HepG2 (cell line): ENCODE measurements around the gene LYRM1. TPM values are rescaled to one million over a fixed set of nuclear protein-coding genes. Genes with fewer than 3 reads are reported as not detected.

ENCODE experiments used
- ATAC-seq: fragments of 200-7000 bp; cut with Tn5 transposase; 3 replicates; pipeline ENCODE4 v1.9.1; 2020; ENCODE audit warnings: mild to moderate bottlenecking, moderate library complexity
- Bru-seq: library from RNA; stranded (reverse); fragments of 400-500 nt; gene quantifications from one replicate; lab custom pipeline; 2021; lab: Mats Ljungman, UMichigan
- BruChase-seq, 2 experiments: library from RNA; stranded (reverse); fragments of 400-500 nt; gene quantifications; one replicate each; lab custom pipeline; 2021; lab: Mats Ljungman, UMichigan
- BruUV-seq: library from RNA; stranded (reverse); fragments of 400-500 nt; replicated peaks from 2 replicates; lab custom pipeline; 2021; lab: Mats Ljungman, UMichigan
- CTCF ChIA-PET: fragments of 300-600 bp; formaldehyde crosslinking; extraction: SDS; loops from one replicate; lab custom pipeline; 2021; ENCODE audit warnings: low total read pairs, inconsistent platforms, low intra/inter-chr PET ratio; lab: Yijun Ruan, JAX
- POLR2A ChIA-PET: fragments of 350-600 bp; sonication (Branson Sonifier 250); formaldehyde crosslinking; loops from one replicate; lab custom pipeline; 2020; ENCODE audit warnings: antibody characterized with exemption, inconsistent platforms; lab: Yijun Ruan, JAX
- DNase-seq: peaks from one replicate; pipeline ENCODE4 v3.0.0-alpha.2; 2015; ENCODE audit warnings: low spot score
- FAIRE-seq: peaks from 3 replicates; lab custom pipeline; 2011; peaks lifted over from hg19 to GRCh38; lab: Jason Lieb, UNC
- H2AFZ ChIP-seq: one replicate; pipeline ENCODE4 v1.6.1; 2011; ENCODE audit warnings: low read length, inconsistent platforms
- H3K27ac ChIP-seq: fragments of 300-600 bp; 3 replicates; pipeline ENCODE4 v1.8.0; 2011; ENCODE audit warnings: mixed run types, mild to moderate bottlenecking, mixed read lengths, low read length, inconsistent platforms; ENCODE audit not compliant: insufficient read depth; ENCODE audit errors: extremely low read length
- H3K27me3 ChIP-seq, 2 experiments: fragments of 200-600 bp in 1 of 2; 2 replicates in 1 of 2; 3 replicates in 1 of 2; pipeline versions ENCODE4 v1.6.0 to v1.8.0; 2011; ENCODE audit warnings: low read length in 2 of 2, mild to moderate bottlenecking in 2 of 2, moderate library complexity in 2 of 2, inconsistent platforms in 1 of 2; ENCODE audit not compliant: insufficient read depth in 2 of 2, control insufficient read depth in 1 of 2
- H3K36me3 ChIP-seq, 2 experiments: fragments of 200-600 bp in 1 of 2; replicated peaks in 1 of 2; 2 replicates in 1 of 2; 3 replicates in 1 of 2; pipeline versions ENCODE4 v1.5.1 to v1.8.0; 2011; ENCODE audit warnings: low read length in 2 of 2, inconsistent platforms in 1 of 2; ENCODE audit not compliant: insufficient read depth in 2 of 2, control insufficient read depth in 1 of 2
- H3K4me1 ChIP-seq: 2 replicates; pipeline ENCODE4 v1.5.1; 2012; ENCODE audit warnings: low read length, inconsistent platforms; ENCODE audit not compliant: insufficient read depth
- H3K4me2 ChIP-seq: 2 replicates; pipeline ENCODE4 v1.6.0; 2011; ENCODE audit warnings: low read depth, low read length, inconsistent platforms
- H3K4me3 ChIP-seq, 3 experiments: fragments of 200-600 bp in 1 of 3; sonication (generic), shearing (Covaris generic) in 1 of 3; replicated peaks in 1 of 3; 2 replicates each; pipeline ENCODE4 v1.5.1; 2011 to 2016; ENCODE audit warnings: low read length in 3 of 3, inconsistent platforms in 2 of 3, low read depth in 2 of 3, mild to moderate bottlenecking in 2 of 3, control low read depth in 1 of 3, mixed read lengths in 1 of 3; ENCODE audit not compliant: insufficient read depth in 1 of 3
- H3K79me2 ChIP-seq: one replicate; pipeline ENCODE4 v1.6.1; 2011; ENCODE audit warnings: low read length, inconsistent platforms; ENCODE audit not compliant: insufficient read depth
- H3K9ac ChIP-seq: 2 replicates; pipeline ENCODE4 v1.6.0; 2011; ENCODE audit warnings: mild to moderate bottlenecking, low read depth, low read length, inconsistent platforms; ENCODE audit not compliant: insufficient read depth
- H3K9me3 ChIP-seq: 2 replicates; pipeline ENCODE4 v1.5.1; 2012; ENCODE audit warnings: mild to moderate bottlenecking, low read length
- H4K20me1 ChIP-seq: 2 replicates; pipeline ENCODE4 v1.6.0; 2011; ENCODE audit warnings: inconsistent platforms, mild to moderate bottlenecking, low read length, moderate library complexity; ENCODE audit not compliant: insufficient read depth
- HNRNPK ChIP-seq: fragments of 200-400 bp; formaldehyde crosslinking; IDR thresholded peaks from 2 replicates; pipeline ENCODE4 v1.6.1; 2018; ENCODE audit warnings: low read length, low read depth, moderate library complexity, mild to moderate bottlenecking; ENCODE audit not compliant: poor library complexity, severe bottlenecking
- POLR2AphosphoS5 ChIP-seq: IDR thresholded peaks from 2 replicates; pipeline ENCODE4 v1.6.1; 2012; ENCODE audit warnings: low read depth, low read length
- PRPF4 ChIP-seq: fragments of 200-400 bp; formaldehyde crosslinking; IDR thresholded peaks from 2 replicates; pipeline ENCODE4 v1.6.1; 2016; ENCODE audit warnings: low read length, low read depth; ENCODE audit not compliant: poor library complexity, severe bottlenecking
- SP4 ChIP-seq: sonication (generic); formaldehyde crosslinking; IDR thresholded peaks from 2 replicates; pipeline ENCODE4 v1.8.1; 2023; ENCODE audit warnings: mild to moderate bottlenecking, missing genetic modification reagents
- STAT5B ChIP-seq: sonication (generic); formaldehyde crosslinking; IDR thresholded peaks from 2 replicates; pipeline ENCODE4 v1.4.0; 2020; ENCODE audit warnings: missing genetic modification reagents
- YEATS2 ChIP-seq: sonication (generic); formaldehyde crosslinking; IDR thresholded peaks from 2 replicates; pipeline ENCODE4 v1.4.0; 2020; ENCODE audit warnings: missing genetic modification reagents, borderline replicate concordance
- ZFP36L1 ChIP-seq: sonication (generic); formaldehyde crosslinking; IDR thresholded peaks from 2 replicates; pipeline ENCODE4 v1.8.0; 2022; ENCODE audit warnings: mild to moderate bottlenecking, missing genetic modification reagents, moderate library complexity
- ZNF143 ChIP-seq: sonication (generic); formaldehyde crosslinking; IDR thresholded peaks from 2 replicates; pipeline ENCODE4 v1.4.0; 2020; ENCODE audit warnings: missing genetic modification reagents
- ZNF557 ChIP-seq: sonication (generic); formaldehyde crosslinking; IDR thresholded peaks from 2 replicates; pipeline ENCODE4 v1.4.0; 2020; ENCODE audit warnings: missing genetic modification reagents
- ZNF619 ChIP-seq: sonication (generic); formaldehyde crosslinking; IDR thresholded peaks from 2 replicates; pipeline ENCODE4 v1.4.0; 2020; ENCODE audit warnings: mild to moderate bottlenecking, missing genetic modification reagents
- ZNF780A ChIP-seq: sonication (generic); formaldehyde crosslinking; IDR thresholded peaks from 2 replicates; pipeline ENCODE4 v1.8.0; 2022; ENCODE audit warnings: mild to moderate bottlenecking, missing genetic modification reagents, moderate library complexity
- ZNF878 ChIP-seq: sonication (generic); formaldehyde crosslinking; IDR thresholded peaks from 2 replicates; pipeline ENCODE4 v1.8.1; 2023; ENCODE audit warnings: mild to moderate bottlenecking, missing genetic modification reagents, moderate library complexity
- WGBS: methylation state at CpG from one replicate; pipeline ENCODE4 v1.1.6; 2017; ENCODE audit warnings: low lambda C conversion rate; 5-methylcytosine and 5-hydroxymethylcytosine counted together
- in situ Hi-C: cut with HindIII; loops from 2 replicates; pipeline ENCODE4 v1.10.0; 2017; ENCODE audit warnings: low pct_unique_long_range_greater_than_20kb; ENCODE audit not compliant: extremely low pct_ligation_motif_present
- intact Hi-C: fragments of 100-400 bp; cut with micrococcal nuclease; formaldehyde crosslinking; loops from one replicate; pipeline ENCODE4 v1.10.0; 2022; ENCODE audit not compliant: unreplicated experiment
- long read RNA-seq, 2 experiments: library from RNA in 1 of 2; library from polyadenylated mRNA in 1 of 2; stranded (forward) in 1 of 2; unstranded in 1 of 2; transcript quantifications; one replicate each; pipeline ENCODE4 v2.0.0, GENCODE V29; 2019 to 2022
- polyA minus RNA-seq, 3 experiments: library from RNA; depleted of rRNA, polyadenylated mRNA; stranded (reverse); fragments of >200 nt; gene quantifications; 2 replicates each; pipeline ENCODE4 v1.2.3, GENCODE V29; 2011; ENCODE audit warnings: low replicate concordance in 1 of 3
- polyA plus RNA-seq, 8 experiments: library from polyadenylated mRNA; depleted of rRNA in 3 of 8; stranded (reverse) in 7 of 8; unstranded in 1 of 8; fragments of >200 nt; fragmentation: Illumina TruSeq in 4 of 8; extraction: Trizol in 4 of 8; gene quantifications; 2 replicates each; pipeline versions ENCODE4 v1.2.1 to v1.2.3, GENCODE V29; 2011 to 2016; ENCODE audit warnings: low read depth in 4 of 8, missing spikeins in 1 of 8, mixed read lengths in 1 of 8; ENCODE audit not compliant: insufficient read depth in 1 of 8
- total RNA-seq, 5 experiments: library from RNA; depleted of rRNA; stranded (reverse); fragments of >200 nt; fragmentation: Illumina TruSeq; extraction: Trizol; gene quantifications; 2 replicates each; pipeline ENCODE4 v1.2.3, GENCODE V29; 2016; ENCODE audit warnings: low read depth in 1 of 5
- TF ChIP-seq, protein P1 (sequence below): sonication (generic); formaldehyde crosslinking; IDR thresholded peaks from 2 replicates; pipeline ENCODE4 v1.4.0; 2020; ENCODE audit warnings: missing genetic modification reagents
- TF ChIP-seq, protein P2 (sequence below): IDR thresholded peaks from 2 replicates; pipeline ENCODE4 v1.6.1; 2016

The LYRM1 gene, protein sequence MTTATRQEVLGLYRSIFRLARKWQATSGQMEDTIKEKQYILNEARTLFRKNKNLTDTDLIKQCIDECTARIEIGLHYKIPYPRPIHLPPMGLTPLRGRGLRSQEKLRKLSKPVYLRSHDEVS
- total RNA-seq (2016; rRNA removed; fragmentation: Illumina TruSeq; extraction: Trizol): 82.6 and 106 TPM in 2 replicates
- total RNA-seq (2016; cell fraction: cytosol; rRNA removed; fragmentation: Illumina TruSeq; extraction: Trizol; ENCODE audit: low read depth): 95.5 and 110 TPM in 2 replicates
- 87.8 and 105 TPM in 2 replicates for total RNA-seq (2016; cell fraction: insoluble cytoplasmic fraction; rRNA removed; fragmentation: Illumina TruSeq; extraction: Trizol)
- total RNA-seq (2016; cell fraction: membrane; rRNA removed; fragmentation: Illumina TruSeq; extraction: Trizol): 174 and 185 TPM in 2 replicates
- 39.6 and 43.2 TPM in 2 replicates for total RNA-seq (2016; cell fraction: nucleus; rRNA removed; fragmentation: Illumina TruSeq; extraction: Trizol)
- polyA plus RNA-seq (2011; rRNA removed): 46.1 and 59.2 TPM in 2 replicates
- polyA plus RNA-seq (2011; cell fraction: cytosol; rRNA removed): 37.9 and 54.1 TPM in 2 replicates
- 18.8 and 19.1 TPM in 2 replicates for polyA plus RNA-seq (2011; cell fraction: nucleus; rRNA removed)
- 51.6 and 58.6 TPM in 2 replicates for polyA plus RNA-seq (2012)
- polyA plus RNA-seq (2016; cell fraction: cytosol; fragmentation: Illumina TruSeq; extraction: Trizol; ENCODE audit: low read depth): 162 and 195 TPM in 2 replicates
- 151 and 158 TPM in 2 replicates for polyA plus RNA-seq (2016; cell fraction: insoluble cytoplasmic fraction; fragmentation: Illumina TruSeq; extraction: Trizol; ENCODE audit: low read depth)
- 245 TPM in 2 replicates for polyA plus RNA-seq (2016; cell fraction: membrane; fragmentation: Illumina TruSeq; extraction: Trizol; ENCODE audit: low read depth)
- 81.9 and 88.0 TPM in 2 replicates for polyA plus RNA-seq (2016; cell fraction: nucleus; fragmentation: Illumina TruSeq; extraction: Trizol; ENCODE audit: insufficient read depth, low read depth)
- polyA minus RNA-seq (2011; rRNA and poly(A)+ RNA removed; ENCODE audit: low replicate concordance): 6.1 and 16.0 TPM in 2 replicates
- 23.7 and 24.1 TPM in 2 replicates for polyA minus RNA-seq (2011; cell fraction: cytosol; rRNA and poly(A)+ RNA removed)
- polyA minus RNA-seq (2011; cell fraction: nucleus; rRNA and poly(A)+ RNA removed): 16.4 and 21.4 TPM in 2 replicates
- Bru-seq, nascent RNA: percentile 78 among the genes with signal in this experiment
- percentile 84 among the genes with signal in this experiment for BruChase-seq, experiment 1, labeled RNA remaining after a 6-hour chase
- percentile 85 among the genes with signal in this experiment for BruChase-seq, experiment 2, labeled RNA remaining after a 2-hour chase
- long read RNA-seq, experiment 1, transcript LYRM1-208 (4 exons, 460 nt): minor isoform, 12 of 72 reads
- long read RNA-seq, experiment 1, transcript LYRM1-204 (4 exons, 1,558 nt): major isoform, 16 of 72 reads
- long read RNA-seq, experiment 1, partial matches to known transcripts: 11 of 72 reads
- long read RNA-seq, experiment 1, other reads (novel, unspliced or antisense): 24 of 72 reads
- long read RNA-seq, experiment 2, transcript LYRM1-204 (4 exons, 1,558 nt): minor isoform, 12 of 156 reads
- long read RNA-seq, experiment 2, transcript LYRM1-208 (4 exons, 460 nt): minor isoform, 12 of 156 reads
- long read RNA-seq, experiment 2, transcript LYRM1-209 (5 exons, 857 nt): major isoform, 16 of 156 reads
- long read RNA-seq, experiment 2, partial matches to known transcripts: 91 of 156 reads
- long read RNA-seq, experiment 2, other reads (novel, unspliced or antisense): 23 of 156 reads

DNA sequence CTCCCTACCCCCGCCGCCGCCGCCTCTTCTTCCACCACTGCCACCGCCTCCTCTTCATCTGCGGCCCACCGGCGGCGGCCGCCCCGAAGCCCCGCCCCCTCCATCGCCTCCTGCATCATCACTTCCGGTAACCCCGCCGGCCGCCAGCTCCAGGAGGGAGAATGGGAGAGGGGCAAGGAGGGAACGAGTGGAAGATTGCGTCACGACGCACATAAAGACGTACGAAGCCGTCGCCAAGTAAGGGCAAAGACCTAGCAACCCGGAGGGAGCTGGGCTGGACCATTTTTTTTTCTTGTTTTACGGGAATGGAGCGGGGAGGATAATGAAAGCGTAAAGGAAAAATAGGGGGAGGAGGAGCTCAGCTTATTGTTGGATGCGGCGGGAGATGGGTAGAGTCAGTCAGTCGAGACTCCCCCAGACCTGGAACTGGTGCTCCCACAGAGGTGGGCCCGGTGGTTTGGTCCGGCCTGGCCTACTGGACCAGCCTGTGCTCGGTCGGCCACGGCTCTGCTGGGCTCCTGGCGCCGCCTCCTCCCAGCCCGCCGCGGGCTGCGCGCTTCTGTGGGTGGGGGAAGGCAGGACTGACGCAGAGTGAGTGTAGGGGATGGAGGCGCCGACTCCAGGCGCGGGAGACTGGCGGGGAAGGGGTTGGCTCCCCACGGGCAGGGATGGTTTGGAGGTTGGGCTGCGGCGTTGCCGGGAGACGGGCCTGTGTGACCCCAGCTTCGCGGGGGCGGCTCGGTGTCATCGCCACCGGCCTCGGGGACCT lies at the start of gene LYRM1, which contains the start of gene DCUN1D3:
Gene LYRM1 (plus strand): TSS at position 473 of the 769 bp plus-strand sequence. CDS start 14,785 bp downstream, outside the sequence.
Gene DCUN1D3 (minus strand): TSS at position 60 of the 769 bp plus-strand sequence. CDS start 37,820 bp downstream, outside the sequence.
- H3K4me2 ChIP-seq: peak within 1 kb of the TSS; percentile 93
- H2AFZ ChIP-seq: peak within 1 kb of the TSS; percentile 91
- BruUV-seq: no TSS peak
- FAIRE-seq: peak; percentile 73
- H4K20me1 ChIP-seq: peaks cover 9% of the 10 kb centered on the region; the same call in 1 of the 2 replicates
- peak within 1 kb of the TSS; percentile 83 to 95 (median 87) for H3K4me3 ChIP-seq
- H3K9me3 ChIP-seq: no peaks in the 10 kb centered on the region
- DNase-seq: peak; percentile 99
- ChIA-PET CTCF (no interaction called here), POLR2A (interaction anchor here (0.7 to 3.4 kb wide), 21 partner anchors 9 to 1469 kb away, joined by 3 to 20 read pairs (median 6); partner anchors contain the start of genes ERI2 and REXO5)
- H3K36me3 ChIP-seq: peaks cover 3 to 17% of the 10 kb centered on the region in 2 experiments
- in situ Hi-C loops (no loop called here), intact Hi-C loops (no loop called here)
- H3K9ac ChIP-seq: peak within 1 kb of the TSS; percentile 95
- H3K79me2 ChIP-seq: peaks cover 76% of the 10 kb centered on the region
- H3K27ac ChIP-seq: peak within 1 kb of the TSS; percentile 94
- under 1% methylated on average over 62 of the region's 62 CpGs for WGBS
- peaks cover 76% of the 10 kb centered on the region for H3K4me1 ChIP-seq
- no peaks in the 10 kb centered on the region; a peak in 1 of 5 replicates for H3K27me3 ChIP-seq
- ATAC-seq: peak; percentile 92
- TF ChIP-seq ZNF878 (no peak; the same call in 1 of the 2 replicates), ZFP36L1 (CRISPR knock-in tag) (peak; percentile 95; the same call in 1 of the 2 replicates), PRPF4 (no peak), HNRNPK (peak; percentile 94), ZNF143 (peak; percentile 59), POLR2AphosphoS5 (peak; percentile 76), YEATS2 (peak; percentile 60; the same call in 1 of the 2 replicates), STAT5B (CRISPR knock-in tag) (peak; percentile 65; the same call in 1 of the 2 replicates), ZNF557 (CRISPR knock-in tag) (0 out of 2 replicates have a peak, but pooled peaks have one; percentile 16), ZNF619 (peak; percentile 99; the same call in 1 of the 2 replicates), SP4 (CRISPR knock-in tag) (peak; percentile 65), ZNF780A (0 out of 2 replicates have a peak, but pooled peaks have one; percentile 81)
- TF ChIP-seq, protein P1, sequence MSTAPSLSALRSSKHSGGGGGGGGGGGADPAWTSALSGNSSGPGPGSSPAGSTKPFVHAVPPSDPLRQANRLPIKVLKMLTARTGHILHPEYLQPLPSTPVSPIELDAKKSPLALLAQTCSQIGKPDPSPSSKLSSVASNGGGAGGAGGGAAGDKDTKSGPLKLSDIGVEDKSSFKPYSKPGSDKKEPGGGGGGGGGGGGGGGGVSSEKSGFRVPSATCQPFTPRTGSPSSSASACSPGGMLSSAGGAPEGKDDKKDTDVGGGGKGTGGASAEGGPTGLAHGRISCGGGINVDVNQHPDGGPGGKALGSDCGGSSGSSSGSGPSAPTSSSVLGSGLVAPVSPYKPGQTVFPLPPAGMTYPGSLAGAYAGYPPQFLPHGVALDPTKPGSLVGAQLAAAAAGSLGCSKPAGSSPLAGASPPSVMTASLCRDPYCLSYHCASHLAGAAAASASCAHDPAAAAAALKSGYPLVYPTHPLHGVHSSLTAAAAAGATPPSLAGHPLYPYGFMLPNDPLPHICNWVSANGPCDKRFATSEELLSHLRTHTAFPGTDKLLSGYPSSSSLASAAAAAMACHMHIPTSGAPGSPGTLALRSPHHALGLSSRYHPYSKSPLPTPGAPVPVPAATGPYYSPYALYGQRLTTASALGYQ (CRISPR knock-in tag): 0 out of 2 replicates have a peak, but pooled peaks have one; percentile 54
- TF ChIP-seq, protein P2, sequence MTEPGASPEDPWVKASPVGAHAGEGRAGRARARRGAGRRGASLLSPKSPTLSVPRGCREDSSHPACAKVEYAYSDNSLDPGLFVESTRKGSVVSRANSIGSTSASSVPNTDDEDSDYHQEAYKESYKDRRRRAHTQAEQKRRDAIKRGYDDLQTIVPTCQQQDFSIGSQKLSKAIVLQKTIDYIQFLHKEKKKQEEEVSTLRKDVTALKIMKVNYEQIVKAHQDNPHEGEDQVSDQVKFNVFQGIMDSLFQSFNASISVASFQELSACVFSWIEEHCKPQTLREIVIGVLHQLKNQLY (CRISPR knock-in tag): no peak
